ENCODE data around the gene KRT75.

DNA sequence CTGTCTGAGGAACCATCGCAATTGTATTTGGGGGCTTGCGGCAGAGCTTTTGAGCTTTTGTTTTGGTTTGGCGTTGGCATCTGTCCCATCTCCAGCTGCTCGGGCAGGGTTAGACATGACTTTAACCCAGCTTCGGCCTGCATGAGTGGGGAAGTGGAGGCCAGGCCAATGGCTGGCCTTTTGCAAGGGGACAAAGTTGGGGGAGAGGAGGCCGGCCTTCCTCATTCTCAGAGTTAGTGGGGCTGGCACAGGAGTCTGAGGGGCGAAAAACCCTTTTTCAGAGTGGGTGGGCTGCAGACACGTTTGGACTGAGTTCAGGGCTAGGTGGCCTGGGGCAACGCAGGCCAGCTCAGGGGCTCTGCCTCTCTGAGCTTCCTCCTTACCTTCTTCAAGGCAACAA is 33.3 kb downstream of the KRT75 start:
- TF ChIP-seq, protein P1, sequence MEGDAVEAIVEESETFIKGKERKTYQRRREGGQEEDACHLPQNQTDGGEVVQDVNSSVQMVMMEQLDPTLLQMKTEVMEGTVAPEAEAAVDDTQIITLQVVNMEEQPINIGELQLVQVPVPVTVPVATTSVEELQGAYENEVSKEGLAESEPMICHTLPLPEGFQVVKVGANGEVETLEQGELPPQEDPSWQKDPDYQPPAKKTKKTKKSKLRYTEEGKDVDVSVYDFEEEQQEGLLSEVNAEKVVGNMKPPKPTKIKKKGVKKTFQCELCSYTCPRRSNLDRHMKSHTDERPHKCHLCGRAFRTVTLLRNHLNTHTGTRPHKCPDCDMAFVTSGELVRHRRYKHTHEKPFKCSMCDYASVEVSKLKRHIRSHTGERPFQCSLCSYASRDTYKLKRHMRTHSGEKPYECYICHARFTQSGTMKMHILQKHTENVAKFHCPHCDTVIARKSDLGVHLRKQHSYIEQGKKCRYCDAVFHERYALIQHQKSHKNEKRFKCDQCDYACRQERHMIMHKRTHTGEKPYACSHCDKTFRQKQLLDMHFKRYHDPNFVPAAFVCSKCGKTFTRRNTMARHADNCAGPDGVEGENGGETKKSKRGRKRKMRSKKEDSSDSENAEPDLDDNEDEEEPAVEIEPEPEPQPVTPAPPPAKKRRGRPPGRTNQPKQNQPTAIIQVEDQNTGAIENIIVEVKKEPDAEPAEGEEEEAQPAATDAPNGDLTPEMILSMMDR (IDR thresholded peaks at IDR 0.05; ENCODE audit: extremely low read depth in 1 of 2, insufficient read depth in 1 of 2, low read depth in 1 of 2, low read length in 2 of 2) = no peak
- TF ChIP-seq POLR2A (IDR thresholded peaks at IDR 0.05; ENCODE audit: low read depth, low read length) (no peak), MYC (IDR thresholded peaks at IDR 0.05; ENCODE audit: low read depth, low read length) (no peak), EZH2 (IDR thresholded peaks at IDR 0.05; ENCODE audit: borderline replicate concordance, low read depth, low read length, severe bottlenecking) (no peak)

All from endothelial cell of umbilical vein (primary cell).